HepG2 (cell line): Measurements from ENCODE around the gene DENND2D. TPM values are rescaled to one million over a fixed set of nuclear protein-coding genes. Genes with fewer than 3 reads are reported as not detected.

Source experiments
- ATAC-seq: fragments of 200-7000 bp; cut with Tn5 transposase; 3 replicates; pipeline ENCODE4 v1.9.1; 2020; ENCODE audit warnings: mild to moderate bottlenecking, moderate library complexity
- BruUV-seq: library from RNA; stranded (reverse); fragments of 400-500 nt; replicated peaks from 2 replicates; lab custom pipeline; 2021; lab: Mats Ljungman, UMichigan
- CTCF ChIA-PET: fragments of 300-600 bp; formaldehyde crosslinking; extraction: SDS; loops from one replicate; lab custom pipeline; 2021; ENCODE audit warnings: low total read pairs, inconsistent platforms, low intra/inter-chr PET ratio; lab: Yijun Ruan, JAX
- POLR2A ChIA-PET: fragments of 350-600 bp; sonication (Branson Sonifier 250); formaldehyde crosslinking; loops from one replicate; lab custom pipeline; 2020; ENCODE audit warnings: antibody characterized with exemption, inconsistent platforms; lab: Yijun Ruan, JAX
- DNase-seq: peaks from one replicate; pipeline ENCODE4 v3.0.0-alpha.2; 2015; ENCODE audit warnings: low spot score
- FAIRE-seq: peaks from 3 replicates; lab custom pipeline; 2011; peaks lifted over from hg19 to GRCh38; lab: Jason Lieb, UNC
- H2AFZ ChIP-seq: one replicate; pipeline ENCODE4 v1.6.1; 2011; ENCODE audit warnings: low read length, inconsistent platforms
- H3K27ac ChIP-seq: fragments of 300-600 bp; 3 replicates; pipeline ENCODE4 v1.8.0; 2011; ENCODE audit warnings: mixed run types, mild to moderate bottlenecking, mixed read lengths, low read length, inconsistent platforms; ENCODE audit not compliant: insufficient read depth; ENCODE audit errors: extremely low read length
- H3K27me3 ChIP-seq, 2 experiments: fragments of 200-600 bp in 1 of 2; 2 replicates in 1 of 2; 3 replicates in 1 of 2; pipeline versions ENCODE4 v1.6.0 to v1.8.0; 2011; ENCODE audit warnings: low read length in 2 of 2, mild to moderate bottlenecking in 2 of 2, moderate library complexity in 2 of 2, inconsistent platforms in 1 of 2; ENCODE audit not compliant: insufficient read depth in 2 of 2, control insufficient read depth in 1 of 2
- H3K36me3 ChIP-seq, 2 experiments: fragments of 200-600 bp in 1 of 2; replicated peaks in 1 of 2; 2 replicates in 1 of 2; 3 replicates in 1 of 2; pipeline versions ENCODE4 v1.5.1 to v1.8.0; 2011; ENCODE audit warnings: low read length in 2 of 2, inconsistent platforms in 1 of 2; ENCODE audit not compliant: insufficient read depth in 2 of 2, control insufficient read depth in 1 of 2
- H3K4me1 ChIP-seq: 2 replicates; pipeline ENCODE4 v1.5.1; 2012; ENCODE audit warnings: low read length, inconsistent platforms; ENCODE audit not compliant: insufficient read depth
- H3K4me2 ChIP-seq: 2 replicates; pipeline ENCODE4 v1.6.0; 2011; ENCODE audit warnings: low read depth, low read length, inconsistent platforms
- H3K4me3 ChIP-seq, 3 experiments: fragments of 200-600 bp in 1 of 3; sonication (generic), shearing (Covaris generic) in 1 of 3; replicated peaks in 1 of 3; 2 replicates each; pipeline ENCODE4 v1.5.1; 2011 to 2016; ENCODE audit warnings: low read length in 3 of 3, inconsistent platforms in 2 of 3, low read depth in 2 of 3, mild to moderate bottlenecking in 2 of 3, control low read depth in 1 of 3, mixed read lengths in 1 of 3; ENCODE audit not compliant: insufficient read depth in 1 of 3
- H3K79me2 ChIP-seq: one replicate; pipeline ENCODE4 v1.6.1; 2011; ENCODE audit warnings: low read length, inconsistent platforms; ENCODE audit not compliant: insufficient read depth
- H3K9ac ChIP-seq: 2 replicates; pipeline ENCODE4 v1.6.0; 2011; ENCODE audit warnings: mild to moderate bottlenecking, low read depth, low read length, inconsistent platforms; ENCODE audit not compliant: insufficient read depth
- H3K9me3 ChIP-seq: 2 replicates; pipeline ENCODE4 v1.5.1; 2012; ENCODE audit warnings: mild to moderate bottlenecking, low read length
- H4K20me1 ChIP-seq: 2 replicates; pipeline ENCODE4 v1.6.0; 2011; ENCODE audit warnings: inconsistent platforms, mild to moderate bottlenecking, low read length, moderate library complexity; ENCODE audit not compliant: insufficient read depth
- AHDC1 ChIP-seq: sonication (generic); formaldehyde crosslinking; IDR thresholded peaks from 2 replicates; pipeline ENCODE4 v1.5.1; 2020; ENCODE audit warnings: mild to moderate bottlenecking, missing genetic modification reagents, borderline replicate concordance
- BCL6 ChIP-seq: IDR thresholded peaks from 2 replicates; pipeline ENCODE4 v1.6.1; 2016; ENCODE audit warnings: missing genetic modification reagents, missing compliant biosample characterization
- ELF1 ChIP-seq: sonication (generic); formaldehyde crosslinking; IDR thresholded peaks from 2 replicates; pipeline ENCODE4 v1.4.0; 2020; ENCODE audit warnings: missing genetic modification reagents
- ELF3 ChIP-seq: IDR thresholded peaks from 2 replicates; pipeline ENCODE4 v1.6.1; 2016; ENCODE audit warnings: missing genetic modification reagents, missing compliant biosample characterization
- ETV5 ChIP-seq: IDR thresholded peaks from 2 replicates; pipeline ENCODE4 v1.6.1; 2018; ENCODE audit warnings: missing biosample characterization, missing genetic modification reagents, inconsistent platforms, borderline replicate concordance
- NCOA2 ChIP-seq: sonication (generic); formaldehyde crosslinking; IDR thresholded peaks from 2 replicates; pipeline ENCODE4 v1.8.0; 2022; ENCODE audit warnings: inconsistent platforms
- PITX1 ChIP-seq: sonication (generic); formaldehyde crosslinking; IDR thresholded peaks from 2 replicates; pipeline ENCODE4 v1.5.1; 2020; ENCODE audit warnings: mild to moderate bottlenecking, missing genetic modification reagents
- RARA ChIP-seq: IDR thresholded peaks from 2 replicates; pipeline ENCODE4 v1.6.1; 2016; ENCODE audit warnings: missing genetic modification reagents, missing compliant biosample characterization
- SALL1 ChIP-seq: sonication (generic); formaldehyde crosslinking; IDR thresholded peaks from 2 replicates; pipeline ENCODE4 v1.8.0; 2022; ENCODE audit warnings: mild to moderate bottlenecking, missing genetic modification reagents
- ZNF329 ChIP-seq: sonication (generic); formaldehyde crosslinking; IDR thresholded peaks from 2 replicates; pipeline ENCODE4 v1.9.0; 2021; ENCODE audit warnings: low read depth, mild to moderate bottlenecking, missing genetic modification reagents
- ZNF563 ChIP-seq: sonication (generic); formaldehyde crosslinking; IDR thresholded peaks from 2 replicates; pipeline ENCODE4 v1.8.0; 2022; ENCODE audit warnings: mild to moderate bottlenecking, moderate library complexity, missing genetic modification reagents
- WGBS: methylation state at CpG from one replicate; pipeline ENCODE4 v1.1.6; 2017; ENCODE audit warnings: low lambda C conversion rate; 5-methylcytosine and 5-hydroxymethylcytosine counted together
- in situ Hi-C: cut with HindIII; loops from 2 replicates; pipeline ENCODE4 v1.10.0; 2017; ENCODE audit warnings: low pct_unique_long_range_greater_than_20kb; ENCODE audit not compliant: extremely low pct_ligation_motif_present
- intact Hi-C: fragments of 100-400 bp; cut with micrococcal nuclease; formaldehyde crosslinking; loops from one replicate; pipeline ENCODE4 v1.10.0; 2022; ENCODE audit not compliant: unreplicated experiment
- polyA plus RNA-seq, 8 experiments: library from polyadenylated mRNA; depleted of rRNA in 3 of 8; stranded (reverse) in 7 of 8; unstranded in 1 of 8; fragments of >200 nt; fragmentation: Illumina TruSeq in 4 of 8; extraction: Trizol in 4 of 8; gene quantifications; 2 replicates each; pipeline versions ENCODE4 v1.2.1 to v1.2.3, GENCODE V29; 2011 to 2016; ENCODE audit warnings: low read depth in 4 of 8, missing spikeins in 1 of 8, mixed read lengths in 1 of 8; ENCODE audit not compliant: insufficient read depth in 1 of 8
- total RNA-seq, 5 experiments: library from RNA; depleted of rRNA; stranded (reverse); fragments of >200 nt; fragmentation: Illumina TruSeq; extraction: Trizol; gene quantifications; 2 replicates each; pipeline ENCODE4 v1.2.3, GENCODE V29; 2016; ENCODE audit warnings: low read depth in 1 of 5
- TF ChIP-seq, protein P1 (sequence below): IDR thresholded peaks from 2 replicates; pipeline ENCODE4 v1.4.0; 2020; ENCODE audit warnings: mild to moderate bottlenecking, missing genetic modification reagents

DENND2D gene
- total and polyA plus RNA-seq, 2 of the 13 experiments (the other 11 are each of a cell fraction or from before 2014, with no cell fraction given) = 0.04 TPM; not detected in 1

DNA sequence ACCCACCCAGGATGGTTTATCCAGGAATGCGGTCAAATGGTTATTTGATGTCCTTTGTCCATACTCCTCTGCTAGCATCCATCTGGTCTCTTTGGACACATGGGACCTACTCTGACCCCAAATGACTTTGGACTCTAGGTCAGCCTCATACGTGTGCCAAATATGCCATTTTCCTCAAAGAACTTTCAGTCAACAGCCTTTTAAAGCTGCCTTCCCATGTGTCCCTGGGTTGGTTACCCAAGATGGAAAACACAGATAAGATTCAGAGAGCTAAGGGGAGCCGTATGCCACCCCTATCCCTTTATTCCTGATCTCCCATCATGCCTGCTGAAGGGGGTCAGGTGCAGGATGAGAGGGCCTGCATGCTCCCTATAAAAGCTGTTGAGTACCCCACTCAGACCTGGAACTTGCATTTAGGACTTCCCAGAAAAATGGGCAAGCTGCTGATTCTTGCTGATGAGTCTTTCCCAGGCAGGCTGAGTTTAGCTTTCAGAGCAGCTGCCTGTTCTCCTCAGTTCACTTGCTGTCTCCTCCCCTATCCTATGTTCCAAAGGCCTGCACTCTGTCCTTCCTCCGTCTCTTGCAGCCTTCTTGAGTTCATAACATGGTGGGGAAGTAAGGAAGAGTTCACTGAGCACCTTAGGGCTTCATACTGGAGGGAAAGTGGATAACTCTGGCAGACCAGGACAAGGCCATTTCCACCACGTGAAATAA, 46.8 kb upstream of the DENND2D start (continued):
- no peak for TF ChIP-seq ZNF563 (CRISPR knock-in tag)

GRCh38 chr1:111242805-111243523, 42.5 kb upstream of the DENND2D start:
- no peak for FAIRE-seq
- WGBS = 67% methylated on average over 4 of the region's 4 CpGs
- Histone ChIP-seq H3K27ac (peak overlapping the region; percentile 54), H2AFZ (no peak overlapping the region), H3K79me2 (no peaks in the 10 kb centered on the region), H3K4me1 (peaks cover 81% of the 10 kb centered on the region), H3K9ac (no peak overlapping the region; the same call in 1 of the 2 replicates), H4K20me1 (no peaks in the 10 kb centered on the region), H3K4me2 (peak overlapping the region; percentile 32), H3K27me3 (no peaks in the 10 kb centered on the region), H3K4me3 (no peak overlapping the region), H3K9me3 (no peaks in the 10 kb centered on the region), H3K36me3 (no peaks in the 10 kb centered on the region)
- intact Hi-C loops (no loop called here), in situ Hi-C loops (no loop called here)
- no TSS peak for BruUV-seq
- CTCF ChIA-PET = no interaction called here
- ATAC-seq = peak; percentile 45; the same call in 1 of the 3 replicates
- POLR2A ChIA-PET = interaction anchor here (1.1 kb wide), 1 partner anchor 14 kb away, joined by 4 read pairs; no protein-coding TSS in a partner anchor
- peak; percentile 38 for DNase-seq
- no peak for TF ChIP-seq ZNF329
- TF ChIP-seq AHDC1 = peak; percentile 35; the same call in 1 of the 2 replicates
- peak; percentile 46; the same call in 1 of the 2 replicates for TF ChIP-seq RARA
- TF ChIP-seq PITX1 (CRISPR knock-in tag) = peak; percentile 53; the same call in 1 of the 2 replicates
- 0 out of 2 replicates have a peak, but pooled peaks have one; percentile 20 for TF ChIP-seq NCOA2 (CRISPR knock-in tag)
- TF ChIP-seq ETV5 (CRISPR knock-in tag) = peak; percentile 15; the same call in 1 of the 2 replicates
- peak; percentile 20; the same call in 1 of the 2 replicates for TF ChIP-seq BCL6 (CRISPR knock-in tag)
- TF ChIP-seq ELF3 (CRISPR knock-in tag) = peak; percentile 63
- TF ChIP-seq ELF1 = 0 out of 2 replicates have a peak, but pooled peaks have one; percentile 19
- TF ChIP-seq SALL1 (CRISPR knock-in tag) = peak; percentile 48
- TF ChIP-seq, protein P1, sequence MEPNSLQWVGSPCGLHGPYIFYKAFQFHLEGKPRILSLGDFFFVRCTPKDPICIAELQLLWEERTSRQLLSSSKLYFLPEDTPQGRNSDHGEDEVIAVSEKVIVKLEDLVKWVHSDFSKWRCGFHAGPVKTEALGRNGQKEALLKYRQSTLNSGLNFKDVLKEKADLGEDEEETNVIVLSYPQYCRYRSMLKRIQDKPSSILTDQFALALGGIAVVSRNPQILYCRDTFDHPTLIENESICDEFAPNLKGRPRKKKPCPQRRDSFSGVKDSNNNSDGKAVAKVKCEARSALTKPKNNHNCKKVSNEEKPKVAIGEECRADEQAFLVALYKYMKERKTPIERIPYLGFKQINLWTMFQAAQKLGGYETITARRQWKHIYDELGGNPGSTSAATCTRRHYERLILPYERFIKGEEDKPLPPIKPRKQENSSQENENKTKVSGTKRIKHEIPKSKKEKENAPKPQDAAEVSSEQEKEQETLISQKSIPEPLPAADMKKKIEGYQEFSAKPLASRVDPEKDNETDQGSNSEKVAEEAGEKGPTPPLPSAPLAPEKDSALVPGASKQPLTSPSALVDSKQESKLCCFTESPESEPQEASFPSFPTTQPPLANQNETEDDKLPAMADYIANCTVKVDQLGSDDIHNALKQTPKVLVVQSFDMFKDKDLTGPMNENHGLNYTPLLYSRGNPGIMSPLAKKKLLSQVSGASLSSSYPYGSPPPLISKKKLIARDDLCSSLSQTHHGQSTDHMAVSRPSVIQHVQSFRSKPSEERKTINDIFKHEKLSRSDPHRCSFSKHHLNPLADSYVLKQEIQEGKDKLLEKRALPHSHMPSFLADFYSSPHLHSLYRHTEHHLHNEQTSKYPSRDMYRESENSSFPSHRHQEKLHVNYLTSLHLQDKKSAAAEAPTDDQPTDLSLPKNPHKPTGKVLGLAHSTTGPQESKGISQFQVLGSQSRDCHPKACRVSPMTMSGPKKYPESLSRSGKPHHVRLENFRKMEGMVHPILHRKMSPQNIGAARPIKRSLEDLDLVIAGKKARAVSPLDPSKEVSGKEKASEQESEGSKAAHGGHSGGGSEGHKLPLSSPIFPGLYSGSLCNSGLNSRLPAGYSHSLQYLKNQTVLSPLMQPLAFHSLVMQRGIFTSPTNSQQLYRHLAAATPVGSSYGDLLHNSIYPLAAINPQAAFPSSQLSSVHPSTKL = peak; percentile 55
